Measurements from ENCODE around the gene EIF3D. TPM values are rescaled to one million over a fixed set of nuclear protein-coding genes. Genes with fewer than 3 reads are reported as not detected.

The EIF3D gene
- total and polyA plus RNA-seq, 2 of the 8 experiments (the other 6 are each of a cell fraction or from before 2014, with no cell fraction given) = 195 to 408 TPM

DNA sequence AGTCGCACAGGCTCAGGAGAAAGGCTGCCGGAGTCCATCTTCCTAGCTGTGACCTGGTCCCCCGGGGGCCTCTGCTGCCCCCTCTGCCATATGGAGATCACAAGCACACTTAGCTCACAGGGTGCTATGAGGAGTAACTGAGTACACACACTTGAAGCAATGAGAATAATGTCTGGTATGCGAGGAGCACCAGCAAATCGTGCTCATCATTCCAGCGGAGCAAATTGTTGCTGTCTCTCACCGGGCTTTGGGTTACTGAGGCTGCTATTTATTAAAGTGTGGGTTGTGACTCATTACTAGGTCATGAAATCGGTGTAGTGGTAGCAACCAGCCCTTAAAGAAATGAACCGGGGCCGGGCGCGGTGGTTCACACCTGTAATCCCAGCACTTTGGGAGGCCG, 48.1 kb upstream of the EIF3D start:
- Histone ChIP-seq H2BK20ac (ENCODE audit: low read length) (no peak overlapping the region), H2AK5ac (ENCODE audit: low read depth, low read length) (no peak overlapping the region), H3K4me1 (replicated peaks in 1 of 4; ENCODE audit: control insufficient read depth in 3 of 4, insufficient read depth in 4 of 4, low read length in 3 of 4) (no peaks in the 10 kb centered on the region), H2BK15ac (ENCODE audit: low read length) (no peak overlapping the region), H3K23ac (ENCODE audit: insufficient read length) (no peak overlapping the region), H3K14ac (ENCODE audit: insufficient read length) (no peak overlapping the region), H2BK120ac (replicated peaks; ENCODE audit: low read depth, low read length) (no peak overlapping the region), H2BK5ac (ENCODE audit: low read depth, low read length) (no peak overlapping the region), H3K4me3 (ENCODE audit: extremely low read depth in 1 of 4, insufficient read depth in 2 of 4, low read depth in 3 of 4, low read length in 4 of 4) (no peak overlapping the region), H3K79me1 (ENCODE audit: low read depth, low read length) (no peaks in the 10 kb centered on the region), H3K79me2 (ENCODE audit: control insufficient read depth in 1 of 2, insufficient read depth in 2 of 2, low read length in 2 of 2) (no peaks in the 10 kb centered on the region), H2AFZ (ENCODE audit: low read length) (no peak overlapping the region), H3K4me2 (ENCODE audit: insufficient read depth in 1 of 2, low read depth in 2 of 2, low read length in 2 of 2) (no peak overlapping the region), H3K36me3 (ENCODE audit: control insufficient read depth in 2 of 4, insufficient read depth in 4 of 4, low read length in 3 of 4) (no peaks in the 10 kb centered on the region), H2BK12ac (ENCODE audit: low read depth, low read length) (no peak overlapping the region), H3K23me2 (ENCODE audit: low read depth, low read length) (no peaks in the 10 kb centered on the region), H3K27ac (ENCODE audit: low read depth, low read length) (no peak overlapping the region), H3K9ac (replicated peaks in 1 of 4; ENCODE audit: extremely low read depth in 1 of 4, low read depth in 3 of 4, low read length in 3 of 4) (no peak overlapping the region), H3K4ac (replicated peaks; ENCODE audit: insufficient read length, low read depth, low read length) (no peak overlapping the region), H3K56ac (replicated peaks; ENCODE audit: insufficient read length, low read depth, low read length) (no peak overlapping the region), H4K91ac (replicated peaks; ENCODE audit: insufficient read length, low read length) (no peak overlapping the region), H4K20me1 (replicated peaks in 1 of 2; ENCODE audit: control insufficient read depth in 1 of 2, insufficient read depth in 2 of 2, low read length in 2 of 2) (no peaks in the 10 kb centered on the region), H3K18ac (ENCODE audit: extremely low read depth, low read length) (no peak overlapping the region), H3K27me3 (replicated peaks in 1 of 4; ENCODE audit: control insufficient read depth in 3 of 4, extremely low read depth in 1 of 4, insufficient read depth in 3 of 4, low read length in 3 of 4) (no peaks in the 10 kb centered on the region), H4K5ac (ENCODE audit: insufficient read length, low read depth, low read length) (no peak overlapping the region), H4K8ac (ENCODE audit: extremely low read depth, insufficient read depth, low read length) (no peak overlapping the region), H3K9me3 (ENCODE audit: insufficient read depth in 2 of 2, low read depth in 1 of 2, low read length in 1 of 2) (no peaks in the 10 kb centered on the region)
- no peak for FAIRE-seq
- CTCF ChIA-PET (ENCODE audit: partially characterized antibody) = no interaction called here
- no peak for TF ChIP-seq SAP30 (IDR thresholded peaks at IDR 0.05; ENCODE audit: insufficient read depth, insufficient replicate concordance, low read length)
- TF ChIP-seq SP2 (IDR thresholded peaks at IDR 0.05; ENCODE audit: low read length) = no peak
- no peak for TF ChIP-seq RAD21 (IDR thresholded peaks at IDR 0.05 in 1 of 2, conservative IDR thresholded peaks at IDR 0.05 in 1 of 2; ENCODE audit: low read depth in 2 of 2, low read length in 2 of 2)
- no peak for DNase-seq (ENCODE audit: low read depth in 1 of 2, low spot score in 2 of 2)
- POLR2A ChIA-PET (ENCODE audit: partially characterized antibody) = no interaction called here
- WGBS, 2 experiments (ENCODE audit: extremely low coverage in 1 of 2, insufficient coverage in 1 of 2, insufficient read length in 1 of 2, insufficient replicate concordance in 2 of 2, low coverage in 1 of 2, low lambda C conversion rate in 2 of 2, missing lambda C conversion rate in 1 of 2) = 96% methylated on average over 13 of the region's 13 CpGs; no CpG with 5 or more reads in 1 of the 2 experiments
